Pons (tissue), 1 donor: ENCODE data around the gene TNFSF8.
A peak's percentile ranks its signal among the peaks of the same experiment; 100 is the strongest.

Experiments
- DNase-seq: peaks from one replicate; pipeline ENCODE4 v3.0.0-alpha.2; 2016; ENCODE audit warnings: low spot score

The TNFSF8 gene

GRCh38 chr9:114936581-114936980, 6.2 kb upstream of the TNFSF8 start:
- DNase-seq, result no peak

GRCh38 chr9:114935119-114935518, 4.7 kb upstream of the TNFSF8 start:
- no peak for DNase-seq

- no peak for DNase-seq
Measured at GRCh38 chr9:114932502-114932901, 2.1 kb upstream of the TNFSF8 start.

GRCh38 chr9:114931407-114931806, 1.0 kb upstream of the TNFSF8 start:
- DNase-seq, result no peak

- peak; percentile 47 for DNase-seq
Measured at GRCh38 chr9:114929201-114929600, 1.2 kb downstream of the TNFSF8 start.

GRCh38 chr9:114928671-114929070, 1.7 kb downstream of the TNFSF8 start:
- no peak for DNase-seq

GRCh38 chr9:114928136-114928535, 2.3 kb downstream of the TNFSF8 start:
- DNase-seq, result peak; percentile 24

- DNase-seq, result no peak
Measured at GRCh38 chr9:114925672-114926071, 4.7 kb downstream of the TNFSF8 start.

- DNase-seq, result no peak
Measured at GRCh38 chr9:114925039-114925438, 5.4 kb downstream of the TNFSF8 start.

GRCh38 chr9:114924327-114924726, 6.1 kb downstream of the TNFSF8 start:
- no peak for DNase-seq

- DNase-seq, result no peak
Measured at GRCh38 chr9:114923918-114924317, 6.5 kb downstream of the TNFSF8 start.

GRCh38 chr9:114921171-114921570, 9.2 kb downstream of the TNFSF8 start:
- DNase-seq, result no peak

- no peak for DNase-seq
Measured at GRCh38 chr9:114919611-114920010, 10.8 kb downstream of the TNFSF8 start.

- DNase-seq, result no peak
Measured at GRCh38 chr9:114916481-114916880, 13.9 kb downstream of the TNFSF8 start.

- no peak for DNase-seq
Measured at GRCh38 chr9:114914139-114914538, 16.3 kb downstream of the TNFSF8 start.

GRCh38 chr9:114913656-114914055, 16.7 kb downstream of the TNFSF8 start:
- DNase-seq, result no peak

GRCh38 chr9:114913217-114913616, 17.2 kb downstream of the TNFSF8 start:
- DNase-seq, result no peak

GRCh38 chr9:114911167-114911821, 19.1 kb downstream of the TNFSF8 start:
- DNase-seq, result peak; percentile 77

- DNase-seq, result no peak
Measured at GRCh38 chr9:114910541-114910940, 19.9 kb downstream of the TNFSF8 start.

- DNase-seq, result no peak
Measured at GRCh38 chr9:114909661-114910060, 20.7 kb downstream of the TNFSF8 start.

- DNase-seq, result no peak
Measured at GRCh38 chr9:114908805-114909448, 21.5 kb downstream of the TNFSF8 start.

- DNase-seq, result no peak
Measured at GRCh38 chr9:114908104-114908622, 22.2 kb downstream of the TNFSF8 start.

GRCh38 chr9:114906922-114907571, 23.3 kb downstream of the TNFSF8 start:
- no peak for DNase-seq
